Measurements from ENCODE around the gene XRCC5. TPM values are rescaled to one million over a fixed set of nuclear protein-coding genes. Genes with fewer than 3 reads are reported as not detected.

Gene XRCC5
- total RNA-seq, 2 donors from 2014 or later = 492 to 493 TPM

- no peaks in the 10 kb centered on the region for H3K4me1 ChIP-seq (ENCODE audit: control insufficient read depth, insufficient read depth, low read length)
- DNase-seq = no peak
- 91 to 100% methylated on average over 1 to 3 of the region's 3 CpGs for WGBS, 2 experiments (ENCODE audit: insufficient coverage in 1 of 2, insufficient read length in 1 of 2)
- no peaks in the 10 kb centered on the region for H3K27me3 ChIP-seq (ENCODE audit: control insufficient read depth, insufficient read depth, low read length, poor library complexity, severe bottlenecking)
- H3K36me3 Mint-ChIP-seq (ENCODE audit: low read depth) = peaks cover 91% of the 10 kb centered on the region
- no peak overlapping the region for H3K4me3 Mint-ChIP-seq
- H3K9me3 Mint-ChIP-seq = no peaks in the 10 kb centered on the region
- H3K4me3 ChIP-seq (ENCODE audit: low read length) = no peak overlapping the region
- TF ChIP-seq CTCF (conservative IDR thresholded peaks at IDR 0.05) = no peak
- H3K27ac Mint-ChIP-seq = no peak overlapping the region
- no peaks in the 10 kb centered on the region for H3K9me3 ChIP-seq (ENCODE audit: control insufficient read depth, low read length)
- H3K4me1 Mint-ChIP-seq = no peaks in the 10 kb centered on the region
- H3K36me3 ChIP-seq (ENCODE audit: control insufficient read depth, insufficient read depth, low read length) = peaks cover 99% of the 10 kb centered on the region
- H3K27ac ChIP-seq (ENCODE audit: low read depth, low read length) = no peak overlapping the region
- H3K9ac ChIP-seq (ENCODE audit: extremely low read depth, low read length, poor library complexity, severe bottlenecking) = no peak overlapping the region
- no peaks in the 10 kb centered on the region for H3K27me3 Mint-ChIP-seq (ENCODE audit: insufficient read depth)
These were observed 92.7 kb downstream of the XRCC5 start for GRCh38 chr2:216201692-216202306.

- Mint-ChIP-seq H3K4me1 (no peaks in the 10 kb centered on the region), H3K9me3 (no peaks in the 10 kb centered on the region), H3K27ac (no peak overlapping the region), H3K36me3 (ENCODE audit: low read depth) (peaks cover 91% of the 10 kb centered on the region), H3K27me3 (ENCODE audit: insufficient read depth) (no peaks in the 10 kb centered on the region), H3K4me3 (no peak overlapping the region)
- H3K27ac ChIP-seq (ENCODE audit: low read depth, low read length) = no peak overlapping the region
- WGBS, 2 experiments (ENCODE audit: insufficient coverage in 1 of 2, insufficient read length in 1 of 2) = 97 to 98% methylated on average over 3 of the region's 3 CpGs
- no peak overlapping the region for H3K9ac ChIP-seq (ENCODE audit: extremely low read depth, low read length, poor library complexity, severe bottlenecking)
- H3K9me3 ChIP-seq (ENCODE audit: control insufficient read depth, low read length) = no peaks in the 10 kb centered on the region
- H3K4me3 ChIP-seq (ENCODE audit: low read length) = no peak overlapping the region
- no peaks in the 10 kb centered on the region for H3K4me1 ChIP-seq (ENCODE audit: control insufficient read depth, insufficient read depth, low read length)
- H3K27me3 ChIP-seq (ENCODE audit: control insufficient read depth, insufficient read depth, low read length, poor library complexity, severe bottlenecking) = no peaks in the 10 kb centered on the region
- TF ChIP-seq CTCF (conservative IDR thresholded peaks at IDR 0.05) = no peak
- peaks cover 99% of the 10 kb centered on the region for H3K36me3 ChIP-seq (ENCODE audit: control insufficient read depth, insufficient read depth, low read length)
- no peak for DNase-seq
These were observed 93.6 kb downstream of the XRCC5 start for GRCh38 chr2:216202626-216203250.

GRCh38 chr2:216205486-216205885 is 96.3 kb downstream of the XRCC5 start:
- Mint-ChIP-seq H3K4me3 (no peak overlapping the region), H3K4me1 (no peaks in the 10 kb centered on the region), H3K27me3 (ENCODE audit: insufficient read depth) (no peaks in the 10 kb centered on the region), H3K27ac (no peak overlapping the region), H3K36me3 (ENCODE audit: low read depth) (peaks cover 78% of the 10 kb centered on the region), H3K9me3 (no peaks in the 10 kb centered on the region)
- no peak overlapping the region for H3K4me3 ChIP-seq (ENCODE audit: low read length)
- H3K9me3 ChIP-seq (ENCODE audit: control insufficient read depth, low read length) = no peaks in the 10 kb centered on the region
- H3K9ac ChIP-seq (ENCODE audit: extremely low read depth, low read length, poor library complexity, severe bottlenecking) = no peak overlapping the region
- 90% methylated on average over 1 of the region's 1 CpG; no CpG with 5 or more reads in 1 of the 2 experiments for WGBS, 2 experiments (ENCODE audit: insufficient coverage in 1 of 2, insufficient read length in 1 of 2)
- no peak for DNase-seq
- no peak for TF ChIP-seq CTCF (conservative IDR thresholded peaks at IDR 0.05)
- peaks cover 4% of the 10 kb centered on the region for H3K4me1 ChIP-seq (ENCODE audit: control insufficient read depth, insufficient read depth, low read length)
- H3K27ac ChIP-seq (ENCODE audit: low read depth, low read length) = no peak overlapping the region
- no peaks in the 10 kb centered on the region for H3K27me3 ChIP-seq (ENCODE audit: control insufficient read depth, insufficient read depth, low read length, poor library complexity, severe bottlenecking)
- peaks cover 99% of the 10 kb centered on the region for H3K36me3 ChIP-seq (ENCODE audit: control insufficient read depth, insufficient read depth, low read length)
